Activated CD8-positive, alpha-beta T cell treated with anti-CD3 and anti-CD28 coated beads for 36 hours (primary cell): Measurements from ENCODE around the gene CTDSPL2. TPM values are rescaled to one million over a fixed set of nuclear protein-coding genes. Genes with fewer than 3 reads are reported as not detected.

ENCODE experiments used
- ATAC-seq: fragments of 200-7000 bp; cut with Tn5 transposase; one replicate; pipeline ENCODE4 v1.10.0; 2021; ENCODE audit warnings: mild to moderate bottlenecking, moderate library complexity
- CTCF ChIA-PET: fragments of 350-600 bp; sonication (Branson Sonifier 250); formaldehyde crosslinking; loops from one replicate; lab custom pipeline; 2021; ENCODE audit warnings: antibody characterized with exemption; lab: Charles Lee
- POLR2A ChIA-PET: fragments of 350-600 bp; sonication (Branson Sonifier 250); formaldehyde crosslinking; loops from one replicate; lab custom pipeline; 2021; ENCODE audit warnings: antibody characterized with exemption; lab: Charles Lee
- DNase-seq: peaks from one replicate; pipeline ENCODE4 v3.0.0-alpha.2; 2020
- H3K27ac Mint-ChIP-seq: one replicate; pipeline ENCODE4 v1.8.0; 2021; ENCODE audit warnings: mild to moderate bottlenecking, mixed read lengths
- H3K27me3 Mint-ChIP-seq: one replicate; pipeline ENCODE4 v1.8.0; 2021; ENCODE audit warnings: mixed read lengths
- H3K36me3 Mint-ChIP-seq: one replicate; pipeline ENCODE4 v1.8.0; 2021; ENCODE audit warnings: low read depth, mixed read lengths
- H3K4me1 Mint-ChIP-seq: one replicate; pipeline ENCODE4 v1.8.0; 2021; ENCODE audit warnings: low read depth, mixed read lengths
- H3K4me3 Mint-ChIP-seq: one replicate; pipeline ENCODE4 v1.8.0; 2021; ENCODE audit warnings: mild to moderate bottlenecking, moderate library complexity, mixed read lengths
- H3K9me3 Mint-ChIP-seq: one replicate; pipeline ENCODE4 v1.8.0; 2021; ENCODE audit warnings: mixed read lengths
- intact Hi-C: fragments of 100-400 bp; cut with micrococcal nuclease; formaldehyde crosslinking; loops from one replicate; pipeline ENCODE4 v1.10.0; 2022
- total RNA-seq, 2 experiments: library from RNA; stranded (reverse); gene quantifications; one replicate each; pipeline ENCODE4 v1.2.3, GENCODE V29; 2021
- TF ChIP-seq, protein P1 (sequence below): fragments of 200-600 bp; IDR thresholded peaks from one replicate; pipeline ENCODE4 v1.8.0; 2022; ENCODE audit warnings: antibody characterized with exemption, mild to moderate bottlenecking

Gene CTDSPL2
- total RNA-seq, 2 experiments from 2014 or later = 74.3 to 75.1 TPM

- peak; percentile 62 for ATAC-seq
- CTCF ChIA-PET = interaction anchor here (0.6 to 2.0 kb wide), 20 partner anchors 9 to 598 kb away, joined by 3 to 16 read pairs (median 5); partner anchors contain the start of genes CTDSPL2 and GOLM2
- Mint-ChIP-seq H3K9me3 (no peaks in the 10 kb centered on the region), H3K36me3 (peaks cover 19% of the 10 kb centered on the region), H3K27ac (peak overlapping the region; percentile 13), H3K4me1 (peaks cover 22% of the 10 kb centered on the region), H3K4me3 (no peak overlapping the region), H3K27me3 (no peaks in the 10 kb centered on the region)
- no peak for DNase-seq
- TF ChIP-seq, protein P1, sequence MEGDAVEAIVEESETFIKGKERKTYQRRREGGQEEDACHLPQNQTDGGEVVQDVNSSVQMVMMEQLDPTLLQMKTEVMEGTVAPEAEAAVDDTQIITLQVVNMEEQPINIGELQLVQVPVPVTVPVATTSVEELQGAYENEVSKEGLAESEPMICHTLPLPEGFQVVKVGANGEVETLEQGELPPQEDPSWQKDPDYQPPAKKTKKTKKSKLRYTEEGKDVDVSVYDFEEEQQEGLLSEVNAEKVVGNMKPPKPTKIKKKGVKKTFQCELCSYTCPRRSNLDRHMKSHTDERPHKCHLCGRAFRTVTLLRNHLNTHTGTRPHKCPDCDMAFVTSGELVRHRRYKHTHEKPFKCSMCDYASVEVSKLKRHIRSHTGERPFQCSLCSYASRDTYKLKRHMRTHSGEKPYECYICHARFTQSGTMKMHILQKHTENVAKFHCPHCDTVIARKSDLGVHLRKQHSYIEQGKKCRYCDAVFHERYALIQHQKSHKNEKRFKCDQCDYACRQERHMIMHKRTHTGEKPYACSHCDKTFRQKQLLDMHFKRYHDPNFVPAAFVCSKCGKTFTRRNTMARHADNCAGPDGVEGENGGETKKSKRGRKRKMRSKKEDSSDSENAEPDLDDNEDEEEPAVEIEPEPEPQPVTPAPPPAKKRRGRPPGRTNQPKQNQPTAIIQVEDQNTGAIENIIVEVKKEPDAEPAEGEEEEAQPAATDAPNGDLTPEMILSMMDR = peak; percentile 71
- POLR2A ChIA-PET = interaction anchor here (0.5 to 1.0 kb wide), 2 partner anchors 74 to 1509 kb away, joined by 3 to 4 read pairs; partner anchors contain the start of gene CTDSPL2
- intact Hi-C loops = no loop called here
Observed at GRCh38 chr15:44501768-44502366, 74.4 kb downstream of the CTDSPL2 start.

DNA sequence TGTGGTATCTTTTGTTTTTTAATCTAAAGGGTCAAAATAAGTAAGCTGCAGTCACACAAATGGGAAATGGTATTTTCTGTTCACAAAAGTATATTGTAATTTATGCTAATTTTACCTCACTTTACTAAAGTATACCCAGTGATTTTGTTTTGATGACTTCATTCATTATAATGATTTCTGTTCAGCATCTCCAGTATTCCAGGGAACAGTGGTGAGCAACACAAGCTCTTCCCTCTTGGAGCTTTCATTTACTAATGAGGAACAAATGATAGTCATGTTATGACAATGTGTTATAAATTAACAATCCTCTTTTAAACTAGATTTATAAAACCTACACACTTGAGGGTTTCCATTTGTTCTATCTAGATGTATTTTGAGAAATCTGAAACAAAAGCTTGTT, 89.0 kb downstream of the CTDSPL2 start:
- intact Hi-C loops = no loop called here
- no peaks in the 10 kb centered on the region for H3K4me1 Mint-ChIP-seq
- ChIA-PET CTCF (interaction anchor here (0.5 to 1.4 kb wide), 4 partner anchors 12 to 90 kb away, joined by 3 to 6 read pairs (median 4); no protein-coding TSS in a partner anchor), POLR2A (interaction anchor here (0.9 kb wide), 1 partner anchor 67 kb away, joined by 3 read pairs; no protein-coding TSS in a partner anchor)
- peaks cover 16% of the 10 kb centered on the region for H3K36me3 Mint-ChIP-seq
- no peaks in the 10 kb centered on the region for H3K9me3 Mint-ChIP-seq
- H3K27ac Mint-ChIP-seq = no peak overlapping the region
- DNase-seq = no peak
- H3K27me3 Mint-ChIP-seq = no peaks in the 10 kb centered on the region
- H3K4me3 Mint-ChIP-seq = no peak overlapping the region
- TF ChIP-seq, protein P1 = no peak
- ATAC-seq = no peak

GRCh38 chr15:44519537-44519936, 92.1 kb downstream of the CTDSPL2 start:
- H3K4me1 Mint-ChIP-seq = no peaks in the 10 kb centered on the region
- no peak overlapping the region for H3K27ac Mint-ChIP-seq
- H3K9me3 Mint-ChIP-seq = no peaks in the 10 kb centered on the region
- TF ChIP-seq, protein P1 = no peak
- intact Hi-C loops = no loop called here
- ChIA-PET CTCF (no interaction called here), POLR2A (interaction anchor here (1.1 kb wide), 1 partner anchor 26 kb away, joined by 3 read pairs; no protein-coding TSS in a partner anchor)
- H3K36me3 Mint-ChIP-seq = peaks cover 17% of the 10 kb centered on the region
- ATAC-seq (no peak), DNase-seq (no peak)
- no peak overlapping the region for H3K4me3 Mint-ChIP-seq
- H3K27me3 Mint-ChIP-seq = no peaks in the 10 kb centered on the region

DNA sequence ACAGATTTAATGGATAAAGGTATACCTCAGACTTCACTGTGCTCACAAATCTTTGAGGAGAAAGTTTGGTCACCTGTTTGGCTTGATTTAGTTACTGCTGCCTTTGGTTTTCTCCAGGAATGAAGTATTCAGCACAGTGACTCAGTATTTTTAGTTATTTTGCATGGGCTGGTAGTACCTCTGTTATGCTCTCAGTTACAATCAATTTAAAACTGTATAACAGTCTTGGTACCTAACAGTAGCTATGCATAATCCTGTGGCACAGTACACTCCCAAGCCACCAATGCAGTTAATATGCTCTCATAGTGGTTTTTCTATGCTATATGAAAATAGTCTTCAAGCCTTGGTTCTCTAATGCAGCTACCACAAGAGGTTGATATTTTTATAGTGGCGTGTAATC, 97.6 kb downstream of the CTDSPL2 start:
- Mint-ChIP-seq H3K36me3 (peaks cover 9% of the 10 kb centered on the region), H3K4me1 (peaks cover 3% of the 10 kb centered on the region), H3K9me3 (no peaks in the 10 kb centered on the region), H3K4me3 (no peak overlapping the region), H3K27ac (peak overlapping the region; percentile 20), H3K27me3 (no peaks in the 10 kb centered on the region)
- DNase-seq (no peak), ATAC-seq (no peak)
- POLR2A ChIA-PET = interaction anchor here (0.9 kb wide), 1 partner anchor 11 kb away, joined by 3 read pairs; no protein-coding TSS in a partner anchor
- TF ChIP-seq, protein P1 = no peak
- CTCF ChIA-PET = no interaction called here
- intact Hi-C loops = no loop called here

DNA sequence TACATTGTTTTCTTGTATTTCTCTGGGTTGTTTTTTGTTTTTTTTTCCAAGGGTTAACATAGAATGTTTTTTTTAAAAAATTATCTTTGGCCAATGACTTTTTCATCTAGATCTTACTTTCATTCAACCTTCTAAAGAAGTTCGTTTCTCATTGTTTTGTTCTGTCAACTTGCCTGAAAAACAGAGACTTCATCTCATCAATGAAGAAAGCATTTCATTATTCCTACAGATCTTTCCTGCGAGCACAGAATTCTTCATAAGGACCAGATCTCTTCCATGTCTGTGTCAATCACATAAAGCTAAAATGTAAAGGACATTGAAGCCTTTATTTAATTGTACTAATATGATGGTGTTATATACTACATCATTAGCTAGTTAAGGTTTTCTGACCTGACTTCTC, 99.8 kb downstream of the CTDSPL2 start:
- intact Hi-C loops = no loop called here
- Mint-ChIP-seq H3K9me3 (no peaks in the 10 kb centered on the region), H3K4me1 (peaks cover 3% of the 10 kb centered on the region), H3K4me3 (no peak overlapping the region), H3K36me3 (peaks cover 1% of the 10 kb centered on the region), H3K27ac (no peak overlapping the region), H3K27me3 (no peaks in the 10 kb centered on the region)
- ChIA-PET POLR2A (no interaction called here), CTCF (interaction anchor here (1.3 kb wide), 1 partner anchor 19 kb away, joined by 3 read pairs; no protein-coding TSS in a partner anchor)
- TF ChIP-seq, protein P1 = no peak
- DNase-seq (no peak), ATAC-seq (no peak)
